Activated naive CD8-positive, alpha-beta T cell treated with anti-CD3 and anti-CD28 coated beads, Interleukin-2, amount 10 ng/mL, durations not matched to agents 7 days and 5 days (primary cell): ENCODE results near the gene CCL4. TPM values are rescaled to one million over a fixed set of nuclear protein-coding genes. Genes with fewer than 3 reads are reported as not detected.

Experiments used
- ATAC-seq: fragments of 150-1000 bp; cut with Tn5 transposase; one replicate; pipeline ENCODE4 v1.10.0; 2021; ENCODE audit warnings: low read depth, moderate library complexity
- POLR2A ChIA-PET: fragments of 350-600 bp; sonication (Branson Sonifier 250); formaldehyde crosslinking; loops from one replicate; lab custom pipeline; 2021; ENCODE audit warnings: antibody characterized with exemption; lab: Charles Lee
- DNase-seq: peaks from one replicate; pipeline ENCODE4 v3.0.0; 2021
- H3K27ac Mint-ChIP-seq: one replicate; pipeline ENCODE4 v1.8.0; 2022; ENCODE audit warnings: mild to moderate bottlenecking, mixed read lengths
- H3K27me3 Mint-ChIP-seq: one replicate; pipeline ENCODE4 v1.8.0; 2022; ENCODE audit warnings: mild to moderate bottlenecking, moderate library complexity, mixed read lengths
- H3K36me3 Mint-ChIP-seq: one replicate; pipeline ENCODE4 v1.8.0; 2021; ENCODE audit warnings: mild to moderate bottlenecking, mixed read lengths
- H3K4me1 Mint-ChIP-seq: one replicate; pipeline ENCODE4 v1.8.0; 2021; ENCODE audit warnings: mixed read lengths
- H3K4me3 Mint-ChIP-seq: one replicate; pipeline ENCODE4 v1.8.0; 2022; ENCODE audit warnings: mild to moderate bottlenecking, moderate library complexity, mixed read lengths
- H3K9me3 Mint-ChIP-seq: one replicate; pipeline ENCODE4 v1.8.0; 2021; ENCODE audit warnings: mixed read lengths
- total RNA-seq, 2 experiments: library from RNA; stranded (reverse); gene quantifications; one replicate each; pipeline ENCODE4 v1.2.3, GENCODE V29; 2021

Gene CCL4
- total RNA-seq, 2 experiments from 2014 or later = 12.2 to 14.8 TPM

GRCh38 chr17:36130346-36130745, 26.7 kb downstream of the CCL4 start:
- peaks cover 2% of the 10 kb centered on the region for H3K36me3 Mint-ChIP-seq
- H3K4me1 Mint-ChIP-seq = no peaks in the 10 kb centered on the region
- H3K27ac Mint-ChIP-seq = no peak overlapping the region
- no peak for ATAC-seq
- POLR2A ChIA-PET = no interaction called here
- no peak for DNase-seq
- peaks cover 16% of the 10 kb centered on the region for H3K27me3 Mint-ChIP-seq
- H3K9me3 Mint-ChIP-seq = peaks cover 8% of the 10 kb centered on the region
- no peak overlapping the region for H3K4me3 Mint-ChIP-seq

- H3K27ac Mint-ChIP-seq = no peak overlapping the region
- H3K27me3 Mint-ChIP-seq = peaks cover 19% of the 10 kb centered on the region
- no peak overlapping the region for H3K4me3 Mint-ChIP-seq
- H3K36me3 Mint-ChIP-seq = no peaks in the 10 kb centered on the region
- H3K9me3 Mint-ChIP-seq = peaks cover 2% of the 10 kb centered on the region
- POLR2A ChIA-PET = no interaction called here
- H3K4me1 Mint-ChIP-seq = no peaks in the 10 kb centered on the region
- no peak for ATAC-seq
- no peak for DNase-seq
Measured at GRCh38 chr17:36131421-36131820, 27.8 kb downstream of the CCL4 start.

- Mint-ChIP-seq H3K27me3 (peaks cover 19% of the 10 kb centered on the region), H3K4me1 (no peaks in the 10 kb centered on the region), H3K27ac (no peak overlapping the region), H3K36me3 (no peaks in the 10 kb centered on the region), H3K4me3 (no peak overlapping the region), H3K9me3 (no peaks in the 10 kb centered on the region)
- DNase-seq = no peak
- POLR2A ChIA-PET = no interaction called here
- ATAC-seq = no peak
Measured at GRCh38 chr17:36131931-36132330, 28.3 kb downstream of the CCL4 start.

- Mint-ChIP-seq H3K36me3 (no peaks in the 10 kb centered on the region), H3K9me3 (no peaks in the 10 kb centered on the region), H3K27me3 (peaks cover 19% of the 10 kb centered on the region), H3K27ac (no peak overlapping the region), H3K4me1 (no peaks in the 10 kb centered on the region), H3K4me3 (no peak overlapping the region)
- ATAC-seq = no peak
- POLR2A ChIA-PET = no interaction called here
- DNase-seq = no peak
Measured at GRCh38 chr17:36132421-36132831, 28.8 kb downstream of the CCL4 start.

- POLR2A ChIA-PET = no interaction called here
- peaks cover 19% of the 10 kb centered on the region for H3K27me3 Mint-ChIP-seq
- DNase-seq (no peak), ATAC-seq (no peak)
- H3K27ac Mint-ChIP-seq = no peak overlapping the region
- no peak overlapping the region for H3K4me3 Mint-ChIP-seq
- H3K4me1 Mint-ChIP-seq = no peaks in the 10 kb centered on the region
- H3K36me3 Mint-ChIP-seq = no peaks in the 10 kb centered on the region
- no peaks in the 10 kb centered on the region for H3K9me3 Mint-ChIP-seq
Measured at GRCh38 chr17:36133602-36134236, 30.1 kb downstream of the CCL4 start.

- Mint-ChIP-seq H3K36me3 (no peaks in the 10 kb centered on the region), H3K27me3 (peaks cover 15% of the 10 kb centered on the region), H3K27ac (no peak overlapping the region), H3K4me3 (no peak overlapping the region), H3K9me3 (no peaks in the 10 kb centered on the region), H3K4me1 (no peaks in the 10 kb centered on the region)
- ATAC-seq (no peak), DNase-seq (no peak)
- POLR2A ChIA-PET = no interaction called here
Measured at GRCh38 chr17:36135465-36135864, 31.8 kb downstream of the CCL4 start.

GRCh38 chr17:36136036-36136435, 32.4 kb downstream of the CCL4 start:
- Mint-ChIP-seq H3K4me1 (no peaks in the 10 kb centered on the region), H3K36me3 (no peaks in the 10 kb centered on the region), H3K4me3 (no peak overlapping the region), H3K27me3 (peaks cover 15% of the 10 kb centered on the region), H3K9me3 (no peaks in the 10 kb centered on the region), H3K27ac (no peak overlapping the region)
- DNase-seq (no peak), ATAC-seq (no peak)
- POLR2A ChIA-PET = no interaction called here

- peaks cover 14% of the 10 kb centered on the region for H3K27me3 Mint-ChIP-seq
- POLR2A ChIA-PET = no interaction called here
- no peaks in the 10 kb centered on the region for H3K9me3 Mint-ChIP-seq
- peaks cover 1% of the 10 kb centered on the region for H3K4me1 Mint-ChIP-seq
- no peak overlapping the region for H3K4me3 Mint-ChIP-seq
- H3K36me3 Mint-ChIP-seq = no peaks in the 10 kb centered on the region
- no peak for ATAC-seq
- no peak overlapping the region for H3K27ac Mint-ChIP-seq
- no peak for DNase-seq
Measured at GRCh38 chr17:36136439-36136838, 32.8 kb downstream of the CCL4 start.

- peaks cover 6% of the 10 kb centered on the region for H3K27me3 Mint-ChIP-seq
- H3K36me3 Mint-ChIP-seq = no peaks in the 10 kb centered on the region
- POLR2A ChIA-PET = no interaction called here
- DNase-seq = no peak
- H3K4me1 Mint-ChIP-seq = peaks cover 2% of the 10 kb centered on the region
- ATAC-seq = no peak
- H3K9me3 Mint-ChIP-seq = no peaks in the 10 kb centered on the region
- no peak overlapping the region for H3K27ac Mint-ChIP-seq
- H3K4me3 Mint-ChIP-seq = no peak overlapping the region
Measured at GRCh38 chr17:36142235-36142634, 38.6 kb downstream of the CCL4 start.

GRCh38 chr17:36142806-36143205, 39.2 kb downstream of the CCL4 start:
- H3K4me3 Mint-ChIP-seq = no peak overlapping the region
- POLR2A ChIA-PET = no interaction called here
- H3K27me3 Mint-ChIP-seq = peaks cover 12% of the 10 kb centered on the region
- H3K4me1 Mint-ChIP-seq = peaks cover 2% of the 10 kb centered on the region
- no peak overlapping the region for H3K27ac Mint-ChIP-seq
- no peaks in the 10 kb centered on the region for H3K9me3 Mint-ChIP-seq
- no peaks in the 10 kb centered on the region for H3K36me3 Mint-ChIP-seq
- ATAC-seq (no peak), DNase-seq (no peak)

- DNase-seq (no peak), ATAC-seq (no peak)
- H3K36me3 Mint-ChIP-seq = no peaks in the 10 kb centered on the region
- H3K27ac Mint-ChIP-seq = no peak overlapping the region
- H3K4me3 Mint-ChIP-seq = no peak overlapping the region
- H3K4me1 Mint-ChIP-seq = peaks cover 5% of the 10 kb centered on the region
- no peaks in the 10 kb centered on the region for H3K9me3 Mint-ChIP-seq
- H3K27me3 Mint-ChIP-seq = peaks cover 19% of the 10 kb centered on the region
- POLR2A ChIA-PET = no interaction called here
Measured at GRCh38 chr17:36144014-36144413, 40.4 kb downstream of the CCL4 start.

- Mint-ChIP-seq H3K36me3 (no peaks in the 10 kb centered on the region), H3K27me3 (peaks cover 28% of the 10 kb centered on the region), H3K9me3 (no peaks in the 10 kb centered on the region), H3K27ac (no peak overlapping the region), H3K4me1 (peaks cover 8% of the 10 kb centered on the region), H3K4me3 (no peak overlapping the region)
- DNase-seq = no peak
- ATAC-seq = no peak
- POLR2A ChIA-PET = interaction anchor here (0.6 kb wide), 1 partner anchor 28 kb away, joined by 3 read pairs; no protein-coding TSS in a partner anchor
Measured at GRCh38 chr17:36144981-36145729, 41.5 kb downstream of the CCL4 start.

GRCh38 chr17:36147601-36148000, 44.0 kb downstream of the CCL4 start:
- no peak for ATAC-seq
- peaks cover 37% of the 10 kb centered on the region for H3K27me3 Mint-ChIP-seq

More at GRCh38 chr17:36147601-36148000, 44.0 kb downstream of the CCL4 start:
- H3K36me3 Mint-ChIP-seq = no peaks in the 10 kb centered on the region
- H3K4me1 Mint-ChIP-seq = peaks cover 7% of the 10 kb centered on the region
- H3K9me3 Mint-ChIP-seq = no peaks in the 10 kb centered on the region
- H3K4me3 Mint-ChIP-seq = no peak overlapping the region
- POLR2A ChIA-PET = no interaction called here
- H3K27ac Mint-ChIP-seq = no peak overlapping the region
- DNase-seq = no peak
